BE2C (cell line): ENCODE results near the gene LEFTY2.

Source experiments
- DNase-seq: peaks from one replicate; pipeline ENCODE4 v3.0.0-alpha.2; 2020
- H3K27me3 ChIP-seq: fragments of 250-450 bp; sonication (Bioruptor Pico); 2 replicates; pipeline ENCODE4 v1.5.1; 2020; ENCODE audit warnings: mild to moderate bottlenecking
- H3K36me3 ChIP-seq: fragments of 250-450 bp; sonication (Bioruptor Pico); 2 replicates; pipeline ENCODE4 v1.5.1; 2020; ENCODE audit warnings: mild to moderate bottlenecking
- H3K4me1 ChIP-seq: fragments of 250-450 bp; sonication (Bioruptor Pico); 2 replicates; pipeline ENCODE4 v1.5.1; 2020
- H3K4me3 ChIP-seq: 2 replicates; pipeline ENCODE4 v1.5.1; 2011; ENCODE audit warnings: low read depth, low read length
- H3K9me3 ChIP-seq: fragments of 250-450 bp; sonication (Bioruptor Pico); 2 replicates; pipeline ENCODE4 v1.5.1; 2020
- TF ChIP-seq, protein P1 (sequence below): IDR thresholded peaks from 2 replicates; pipeline ENCODE4 v1.5.1; 2012; ENCODE audit warnings: mild to moderate bottlenecking, low read depth, low read length

Gene LEFTY2

DNA sequence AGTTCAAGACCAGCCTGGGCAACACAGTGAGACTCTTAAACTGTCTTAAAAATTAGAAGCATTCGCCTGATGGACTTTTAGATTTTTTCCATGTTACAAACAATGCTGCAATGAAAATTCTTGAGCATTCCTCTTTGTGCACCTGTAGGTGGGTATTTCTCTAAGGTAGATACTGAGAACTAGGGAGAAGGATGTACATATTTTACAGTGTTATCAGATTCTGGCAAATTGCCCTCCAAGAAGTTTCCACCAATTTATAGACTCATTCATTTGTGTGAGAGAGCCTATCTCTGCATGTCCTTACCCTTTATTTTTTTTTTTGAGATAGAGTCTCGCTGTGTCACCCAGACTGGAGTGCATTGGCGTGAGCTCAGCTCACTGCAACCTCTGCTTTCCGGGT lies 12.3 kb upstream of the LEFTY2 start:
- no peaks in the 10 kb centered on the region for H3K36me3 ChIP-seq
- H3K27me3 ChIP-seq: no peaks in the 10 kb centered on the region
- TF ChIP-seq, protein P1, sequence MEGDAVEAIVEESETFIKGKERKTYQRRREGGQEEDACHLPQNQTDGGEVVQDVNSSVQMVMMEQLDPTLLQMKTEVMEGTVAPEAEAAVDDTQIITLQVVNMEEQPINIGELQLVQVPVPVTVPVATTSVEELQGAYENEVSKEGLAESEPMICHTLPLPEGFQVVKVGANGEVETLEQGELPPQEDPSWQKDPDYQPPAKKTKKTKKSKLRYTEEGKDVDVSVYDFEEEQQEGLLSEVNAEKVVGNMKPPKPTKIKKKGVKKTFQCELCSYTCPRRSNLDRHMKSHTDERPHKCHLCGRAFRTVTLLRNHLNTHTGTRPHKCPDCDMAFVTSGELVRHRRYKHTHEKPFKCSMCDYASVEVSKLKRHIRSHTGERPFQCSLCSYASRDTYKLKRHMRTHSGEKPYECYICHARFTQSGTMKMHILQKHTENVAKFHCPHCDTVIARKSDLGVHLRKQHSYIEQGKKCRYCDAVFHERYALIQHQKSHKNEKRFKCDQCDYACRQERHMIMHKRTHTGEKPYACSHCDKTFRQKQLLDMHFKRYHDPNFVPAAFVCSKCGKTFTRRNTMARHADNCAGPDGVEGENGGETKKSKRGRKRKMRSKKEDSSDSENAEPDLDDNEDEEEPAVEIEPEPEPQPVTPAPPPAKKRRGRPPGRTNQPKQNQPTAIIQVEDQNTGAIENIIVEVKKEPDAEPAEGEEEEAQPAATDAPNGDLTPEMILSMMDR: no peak
- DNase-seq: no peak
- no peak overlapping the region for H3K4me3 ChIP-seq
- no peaks in the 10 kb centered on the region for H3K4me1 ChIP-seq
- no peaks in the 10 kb centered on the region for H3K9me3 ChIP-seq

GRCh38 chr1:225950905-225951497 lies 10.0 kb upstream of the LEFTY2 start:
- no peaks in the 10 kb centered on the region for H3K36me3 ChIP-seq
- TF ChIP-seq, protein P1: peak; percentile 18; the same call in 1 of the 2 replicates
- no peaks in the 10 kb centered on the region for H3K9me3 ChIP-seq
- no peaks in the 10 kb centered on the region for H3K27me3 ChIP-seq
- no peaks in the 10 kb centered on the region for H3K4me1 ChIP-seq
- no peak overlapping the region for H3K4me3 ChIP-seq
- DNase-seq: peak; percentile 28

DNA sequence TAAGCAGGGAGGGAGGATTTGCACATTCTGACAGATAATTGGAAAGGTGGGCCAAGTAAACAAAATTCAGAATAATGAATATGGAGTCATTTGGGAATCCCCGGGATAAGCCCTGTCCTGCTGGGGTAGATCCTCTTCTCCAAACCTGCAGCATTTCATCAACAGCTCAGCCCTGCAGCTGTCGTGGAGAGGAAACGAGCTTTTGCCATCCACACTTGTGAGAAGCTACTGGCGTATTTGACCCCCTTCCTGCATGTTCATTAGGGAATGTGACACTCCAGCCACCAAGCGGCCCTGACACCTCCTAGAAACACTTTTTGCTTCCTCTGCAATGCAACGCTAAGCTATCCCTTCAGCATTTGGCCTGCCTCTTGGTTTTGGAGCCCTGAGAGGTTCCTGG lies 8.0 kb upstream of the LEFTY2 start:
- no peak overlapping the region for H3K4me3 ChIP-seq
- no peaks in the 10 kb centered on the region for H3K4me1 ChIP-seq
- TF ChIP-seq, protein P1: no peak
- DNase-seq: no peak
- no peaks in the 10 kb centered on the region for H3K9me3 ChIP-seq
- H3K36me3 ChIP-seq: no peaks in the 10 kb centered on the region
- H3K27me3 ChIP-seq: no peaks in the 10 kb centered on the region

DNA sequence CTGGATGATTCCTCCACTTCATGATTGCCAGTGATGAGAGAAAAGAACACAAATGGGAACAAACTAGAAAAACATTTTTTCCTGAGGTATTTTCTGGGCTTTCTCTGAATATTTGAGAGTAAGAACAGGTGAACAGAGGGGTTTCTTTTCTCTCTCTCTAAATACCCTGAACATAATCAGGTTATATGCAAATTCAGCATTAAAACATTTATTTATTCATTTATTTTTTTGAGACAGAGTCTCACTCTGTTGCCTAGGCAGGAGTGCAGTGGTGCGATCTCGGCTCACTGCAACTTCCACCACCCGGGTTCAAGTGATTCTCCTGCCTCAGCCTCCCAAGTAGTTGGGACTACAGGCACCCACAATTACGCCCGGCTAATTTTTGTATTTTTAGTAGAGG lies 5.8 kb upstream of the LEFTY2 start:
- Histone ChIP-seq H3K36me3 (no peaks in the 10 kb centered on the region), H3K9me3 (no peaks in the 10 kb centered on the region), H3K4me1 (no peaks in the 10 kb centered on the region), H3K27me3 (no peaks in the 10 kb centered on the region), H3K4me3 (no peak overlapping the region)
- DNase-seq: no peak
- TF ChIP-seq, protein P1: no peak

DNA sequence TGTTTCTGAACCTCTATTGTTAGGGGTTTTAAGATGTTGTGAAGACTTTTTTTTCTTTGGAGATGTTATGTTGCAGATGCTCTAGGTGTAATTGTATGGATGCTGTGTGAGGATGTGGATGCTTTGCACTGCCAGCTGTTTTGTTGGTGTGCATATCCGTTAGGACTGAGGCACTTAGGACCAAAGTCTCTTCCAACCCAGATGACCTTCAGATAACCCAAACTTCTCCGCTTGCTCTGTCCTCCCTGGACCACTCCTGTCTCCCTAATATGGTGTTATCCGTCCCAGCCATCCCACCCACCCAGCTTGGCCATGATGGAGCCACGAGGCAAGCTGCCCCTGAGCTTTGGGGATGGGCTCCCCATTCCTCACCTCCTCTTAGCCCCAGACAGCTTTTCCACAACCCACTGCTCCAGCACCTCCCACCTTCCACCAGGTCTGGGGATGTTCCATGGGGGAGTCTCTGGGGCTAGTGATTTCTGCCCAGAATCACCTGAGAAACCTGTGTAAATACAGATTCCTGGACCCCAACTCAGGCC lies 5.1 kb upstream of the LEFTY2 start:
- H3K9me3 ChIP-seq: no peaks in the 10 kb centered on the region
- no peaks in the 10 kb centered on the region for H3K36me3 ChIP-seq
- H3K4me3 ChIP-seq: no peak overlapping the region
- TF ChIP-seq, protein P1: no peak
- no peaks in the 10 kb centered on the region for H3K27me3 ChIP-seq
- DNase-seq: no peak
- no peaks in the 10 kb centered on the region for H3K4me1 ChIP-seq

GRCh38 chr1:225945564-225945963 lies 4.5 kb upstream of the LEFTY2 start:
- no peak for DNase-seq
- TF ChIP-seq, protein P1: no peak
- no peaks in the 10 kb centered on the region for H3K27me3 ChIP-seq
- H3K36me3 ChIP-seq: no peaks in the 10 kb centered on the region
- no peaks in the 10 kb centered on the region for H3K4me1 ChIP-seq
- no peaks in the 10 kb centered on the region for H3K9me3 ChIP-seq
- no peak overlapping the region for H3K4me3 ChIP-seq
